Upper lobe of left lung (tissue), 6 donors: Measurements from ENCODE around the gene CLDN8. TPM values are rescaled to one million over a fixed set of nuclear protein-coding genes. Genes with fewer than 3 reads are reported as not detected.

Source experiments
- ATAC-seq, 2 donors: fragments of 200-7000 bp; cut with Tn5 transposase; one replicate each; pipeline ENCODE4 v1.9.1; 2022; ENCODE audit warnings: mild to moderate bottlenecking in 2 of 2, moderate library complexity in 2 of 2; ENCODE audit not compliant: low FRiP score in 2 of 2
- DNase-seq, 2 donors: peaks; one replicate each; pipeline ENCODE4 v3.0.0-alpha.2; 2019 to 2020
- H3K27ac ChIP-seq, 4 donors: fragments of 200-600 bp; sonication (generic); one replicate each; pipeline ENCODE4 v1.5.1; 2016 to 2019
- H3K27me3 ChIP-seq, 4 donors: fragments of 200-600 bp; sonication (generic); one replicate each; pipeline ENCODE4 v1.5.1; 2017 to 2019
- H3K36me3 ChIP-seq, 4 donors: fragments of 200-600 bp; sonication (generic); one replicate each; pipeline ENCODE4 v1.5.1; 2016 to 2019
- H3K4me1 ChIP-seq, 4 donors: fragments of 200-600 bp; sonication (generic); one replicate each; pipeline ENCODE4 v1.5.1; 2018 to 2019
- H3K4me3 ChIP-seq, 4 donors: fragments of 200-600 bp; sonication (generic); one replicate each; pipeline ENCODE4 v1.5.1; 2017 to 2019; ENCODE audit warnings: mild to moderate bottlenecking in 2 of 4, moderate library complexity in 1 of 4
- H3K9me3 ChIP-seq, 4 donors: fragments of 200-600 bp; sonication (generic); one replicate each; pipeline ENCODE4 v1.5.1; 2018 to 2019
- CTCF ChIP-seq, 6 experiments: fragments of 450-650 bp in 4 of 6; fragments of 200-600 bp in 2 of 6; sonication (generic) in 2 of 6; IDR thresholded peaks; one replicate each; pipeline ENCODE4 v1.5.1; 2016 to 2019; ENCODE audit warnings: antibody characterized with exemption in 6 of 6
- EP300 ChIP-seq, 4 donors: sonication (generic); formaldehyde crosslinking; IDR thresholded peaks; one replicate each; pipeline ENCODE4 v1.5.1; 2017; ENCODE audit warnings: antibody characterized with exemption in 4 of 4, control low read depth in 2 of 4
- POLR2A ChIP-seq, 4 donors: fragments of 450-650 bp; IDR thresholded peaks; one replicate each; pipeline ENCODE4 v1.5.1; 2016 to 2017; ENCODE audit warnings: antibody characterized with exemption in 4 of 4, mild to moderate bottlenecking in 2 of 4
- POLR2AphosphoS5 ChIP-seq, 2 donors: sonication (generic); formaldehyde crosslinking; IDR thresholded peaks; one replicate each; pipeline ENCODE4 v1.5.1; 2017; ENCODE audit warnings: antibody characterized with exemption in 2 of 2
- whole genome bisulfite sequencing, 2 donors: methylation state at CpG; one replicate each; pipeline ENCODE4 v1.1.5; 2017 to 2018; 5-methylcytosine and 5-hydroxymethylcytosine counted together
- total RNA-seq, 6 donors: library from RNA; depleted of rRNA in 4 of 6; stranded (reverse); fragments of >200 nt in 4 of 6; gene quantifications; one replicate each; pipeline versions ENCODE4 v1.1.0 to v1.2.1, GENCODE V29; 2016 to 2021
- donor health status: DM: no; HTN: no; CAD: no; lungs with moderate emphysema.
- donor health status: DM: no; HTN: yes; CAD: no; lungs with severe emphysema.

The CLDN8 gene
- total RNA-seq, 6 donors from 2014 or later: 0.09 to 4.8 (median 1.6) TPM; not detected in 2

GRCh38 chr21:30227633-30228404 lies 11.9 kb upstream of the CLDN8 start:
- WGBS, 2 donors: 41 to 44% methylated on average over 3 of the region's 3 CpGs
- Histone ChIP-seq H3K36me3 (no peaks in the 10 kb centered on the region), H3K4me1 (peaks cover 0 to 7% (median 3%) of the 10 kb centered on the region in 4 donors), H3K4me3 (no peak overlapping the region), H3K27ac (peak overlapping the region in 1 of 4 donors; percentile 11), H3K27me3 (no peaks in the 10 kb centered on the region), H3K9me3 (no peaks in the 10 kb centered on the region)
- TF ChIP-seq POLR2A (IDR thresholded peaks at IDR 0.05) (no peak), CTCF (IDR thresholded peaks at IDR 0.05) (no peak), EP300 (IDR thresholded peaks at IDR 0.05) (no peak), POLR2AphosphoS5 (IDR thresholded peaks at IDR 0.05) (peak; percentile 34 to 56)
- ATAC-seq: peak; percentile 68 to 91
- DNase-seq: no peak

- WGBS, 2 donors: 61 to 62% methylated on average over 1 of the region's 1 CpG
- ATAC-seq: no peak
- TF ChIP-seq POLR2A (IDR thresholded peaks at IDR 0.05): no peak
- no peak for TF ChIP-seq EP300 (IDR thresholded peaks at IDR 0.05)
- no peak for TF ChIP-seq POLR2AphosphoS5 (IDR thresholded peaks at IDR 0.05)
- no peak for TF ChIP-seq CTCF (IDR thresholded peaks at IDR 0.05)
- Histone ChIP-seq H3K4me3 (no peak overlapping the region), H3K27ac (peak overlapping the region in 1 of 4 donors; percentile 11), H3K36me3 (no peaks in the 10 kb centered on the region), H3K4me1 (peaks cover 0 to 7% (median 3%) of the 10 kb centered on the region in 4 donors), H3K27me3 (no peaks in the 10 kb centered on the region), H3K9me3 (no peaks in the 10 kb centered on the region)
- DNase-seq: no peak
These were observed 11.2 kb upstream of the CLDN8 start for GRCh38 chr21:30227128-30227527.

GRCh38 chr21:30223596-30223995 lies 7.7 kb upstream of the CLDN8 start:
- DNase-seq: no peak
- peaks cover 0 to 7% (median 3%) of the 10 kb centered on the region in 4 donors for H3K4me1 ChIP-seq
- 68 to 81% methylated on average over 2 of the region's 2 CpGs for WGBS, 2 donors
- H3K9me3 ChIP-seq: no peaks in the 10 kb centered on the region
- ATAC-seq: no peak
- no peak overlapping the region for H3K27ac ChIP-seq
- H3K27me3 ChIP-seq: no peaks in the 10 kb centered on the region
- H3K4me3 ChIP-seq: no peak overlapping the region
- H3K36me3 ChIP-seq: no peaks in the 10 kb centered on the region
- TF ChIP-seq CTCF (IDR thresholded peaks at IDR 0.05) (no peak), POLR2A (IDR thresholded peaks at IDR 0.05) (no peak)

- Histone ChIP-seq H3K27me3 (no peaks in the 10 kb centered on the region), H3K4me1 (peaks cover 0 to 7% (median 3%) of the 10 kb centered on the region in 4 donors), H3K4me3 (no peak overlapping the region), H3K27ac (no peak overlapping the region), H3K9me3 (no peaks in the 10 kb centered on the region), H3K36me3 (no peaks in the 10 kb centered on the region)
- no peak for ATAC-seq
- no peak for TF ChIP-seq POLR2A (IDR thresholded peaks at IDR 0.05)
- TF ChIP-seq EP300 (IDR thresholded peaks at IDR 0.05): no peak
- TF ChIP-seq POLR2AphosphoS5 (IDR thresholded peaks at IDR 0.05): no peak
- no peak for TF ChIP-seq CTCF (IDR thresholded peaks at IDR 0.05)
- DNase-seq: no peak
These were observed 6.8 kb upstream of the CLDN8 start for GRCh38 chr21:30222724-30223123.

GRCh38 chr21:30211071-30211470 lies 4.8 kb downstream of the CLDN8 start:
- H3K4me1 ChIP-seq: no peaks in the 10 kb centered on the region
- WGBS, 2 donors: 67 to 69% methylated on average over 1 of the region's 1 CpG
- no peak for DNase-seq

More at GRCh38 chr21:30211071-30211470, 4.8 kb downstream of the CLDN8 start:
- Histone ChIP-seq H3K27ac (no peak overlapping the region), H3K27me3 (no peaks in the 10 kb centered on the region), H3K4me3 (no peak overlapping the region), H3K9me3 (no peaks in the 10 kb centered on the region), H3K36me3 (no peaks in the 10 kb centered on the region)
- no peak for TF ChIP-seq POLR2A (IDR thresholded peaks at IDR 0.05)
- no peak for TF ChIP-seq POLR2AphosphoS5 (IDR thresholded peaks at IDR 0.05)
- ATAC-seq: no peak
